Forelimb muscle (tissue), 1 donor: ENCODE data around the gene SLIT2. TPM values are rescaled to one million over a fixed set of nuclear protein-coding genes. Genes with fewer than 3 reads are reported as not detected.
A peak's percentile ranks its signal among the peaks of the same experiment; 100 is the strongest.

Experiments used
- DNase-seq: peaks from one replicate; pipeline ENCODE4 v3.0.0-alpha.2; 2013; ENCODE audit warnings: low read depth
- polyA plus RNA-seq: library from polyadenylated mRNA; unstranded; fragments of 120-200 nt; gene quantifications from one replicate; pipeline ENCODE4 v1.2.1, GENCODE V29; 2013; ENCODE audit not compliant: insufficient read length

The SLIT2 gene
- 8.6 TPM for polyA plus RNA-seq

- no peak for DNase-seq
Measured at GRCh38 chr4:20251796-20252655, at the start of gene SLIT2. Gene SLIT2 (plus strand): TSS chr4:20251905. CDS start chr4:20253816, 1,911 bp downstream.

- DNase-seq: peak; percentile 49
Measured at GRCh38 chr4:20203508-20203907, 48.2 kb upstream of the SLIT2 start.

GRCh38 chr4:20217521-20217920 lies 34.2 kb upstream of the SLIT2 start:
- no peak for DNase-seq

- no peak for DNase-seq
Measured at GRCh38 chr4:20217951-20218350, 33.8 kb upstream of the SLIT2 start.

GRCh38 chr4:20219521-20219920 lies 32.2 kb upstream of the SLIT2 start:
- DNase-seq: no peak

- DNase-seq: no peak
Measured at GRCh38 chr4:20237894-20238537, 13.7 kb upstream of the SLIT2 start.

GRCh38 chr4:20248155-20248558 lies 3.5 kb upstream of the SLIT2 start:
- no peak for DNase-seq

GRCh38 chr4:20249333-20249732 lies 2.4 kb upstream of the SLIT2 start:
- no peak for DNase-seq

GRCh38 chr4:20251031-20251795 lies 492 bp upstream of the SLIT2 start:
- no peak for DNase-seq

- DNase-seq: no peak
Measured at GRCh38 chr4:20252656-20253282, 1.1 kb downstream of the SLIT2 start.

- no peak for DNase-seq
Measured at GRCh38 chr4:20253283-20253734, 1.6 kb downstream of the SLIT2 start.

GRCh38 chr4:20253735-20254409 lies 2.2 kb downstream of the SLIT2 start:
- DNase-seq: no peak

GRCh38 chr4:20254511-20255250 lies 3.0 kb downstream of the SLIT2 start:
- DNase-seq: no peak

- no peak for DNase-seq
Measured at GRCh38 chr4:20255251-20255586, 3.5 kb downstream of the SLIT2 start.

GRCh38 chr4:20255823-20256222 lies 4.1 kb downstream of the SLIT2 start:
- no peak for DNase-seq

- DNase-seq: no peak
Measured at GRCh38 chr4:20256381-20256881, 4.7 kb downstream of the SLIT2 start.

GRCh38 chr4:20259707-20260106 lies 8.0 kb downstream of the SLIT2 start:
- no peak for DNase-seq

- no peak for DNase-seq
Measured at GRCh38 chr4:20260821-20261220, 9.1 kb downstream of the SLIT2 start.

GRCh38 chr4:20262221-20262620 lies 10.5 kb downstream of the SLIT2 start:
- no peak for DNase-seq

- DNase-seq: no peak
Measured at GRCh38 chr4:20264688-20265087, 13.0 kb downstream of the SLIT2 start.
